Left colon (tissue), 2 donors: ENCODE results near the gene F13B. TPM values are rescaled to one million over a fixed set of nuclear protein-coding genes. Genes with fewer than 3 reads are reported as not detected.
"Not testable (repeated sequence)": the region's sequence is repeated elsewhere in the genome, so short reads cannot be mapped to it uniquely, and the experiment has no call there.

Experiments used
- ATAC-seq: fragments of 200-7000 bp; cut with Tn5 transposase; one replicate; pipeline ENCODE4 v1.9.1; 2020; ENCODE audit warnings: mild to moderate bottlenecking, moderate library complexity
- DNase-seq, 2 donors: peaks; one replicate each; pipeline ENCODE4 v3.0.0-alpha.2; 2020
- intact Hi-C, 2 donors: fragments of 100-400 bp; cut with DNase I in 1 of 2; cut with micrococcal nuclease in 1 of 2; formaldehyde crosslinking; loops; one replicate each; pipeline versions ENCODE4 v1.11.2 to v1.14.0; 2022; cut with DNase I, micrococcal nuclease
- total RNA-seq, 2 donors: library from RNA; stranded (reverse); fragmentation: NEBNext Ultra II Directional; extraction: Animal tissue kit (Norgen Biotek cat#: 25700); gene quantifications; one replicate each; pipeline ENCODE4 v1.2.1, GENCODE V29; 2021
- donor health status: DM: no; HTN: no; CAD: no.
- donor health status: DM: yes; HTN: yes; CAD: no.

F13B gene
- total RNA-seq, 2 donors from 2014 or later = not detected

GRCh38 chr1:197062692-197063091 lies 4.4 kb downstream of the F13B start:
- intact Hi-C loops = no loop called here
- ATAC-seq (no peak), DNase-seq (no peak)

GRCh38 chr1:197049100-197049499 lies 18.0 kb downstream of the F13B start:
- DNase-seq (no peak), ATAC-seq (no peak)
- intact Hi-C loops = no loop called here

- intact Hi-C loops = no loop called here
- no peak for ATAC-seq
- no peak for DNase-seq
Observed at GRCh38 chr1:197042676-197043341, 24.3 kb downstream of the F13B start.

GRCh38 chr1:197041486-197042353 lies 25.3 kb downstream of the F13B start:
- intact Hi-C loops = no loop called here
- ATAC-seq (no peak), DNase-seq (no peak)

- ATAC-seq (no peak), DNase-seq (no peak)
- intact Hi-C loops = no loop called here
Observed at GRCh38 chr1:197036861-197037260, 30.2 kb downstream of the F13B start.

- DNase-seq, ATAC-seq, intact Hi-C loops: not testable (repeated sequence)
Observed at GRCh38 chr1:197034631-197035339, 32.3 kb downstream of the F13B start.

GRCh38 chr1:197029749-197030148 lies 37.3 kb downstream of the F13B start:
- intact Hi-C loops = no loop called here
- DNase-seq (no peak), ATAC-seq (no peak)

GRCh38 chr1:197027359-197027758 lies 39.7 kb downstream of the F13B start:
- ATAC-seq (no peak), DNase-seq (no peak)
- intact Hi-C loops = no loop called here

- no peak for ATAC-seq
- no peak for DNase-seq
- intact Hi-C loops = no loop called here
Observed at GRCh38 chr1:197024460-197024859, 42.6 kb downstream of the F13B start.

GRCh38 chr1:197021716-197022115 lies 45.3 kb downstream of the F13B start:
- ATAC-seq (no peak), DNase-seq (no peak)
- intact Hi-C loops = no loop called here

GRCh38 chr1:197017558-197018146 lies 49.4 kb downstream of the F13B start:
- no peak for ATAC-seq
- no peak for DNase-seq

GRCh38 chr1:197016751-197017150 lies 50.3 kb downstream of the F13B start:
- ATAC-seq (no peak), DNase-seq (no peak)
- intact Hi-C loops = no loop called here

More at GRCh38 chr1:197017558-197018146, 49.4 kb downstream of the F13B start:
- intact Hi-C loops = no loop called here

GRCh38 chr1:197013234-197013633 lies 53.8 kb downstream of the F13B start:
- DNase-seq = no peak
- ATAC-seq = no peak
- intact Hi-C loops = no loop called here

- DNase-seq = no peak
- no peak for ATAC-seq
- intact Hi-C loops = no loop called here
Observed at GRCh38 chr1:197011614-197012013, 55.4 kb downstream of the F13B start.

GRCh38 chr1:197008861-197009260 lies 58.2 kb downstream of the F13B start:
- intact Hi-C loops = no loop called here
- DNase-seq = no peak
- ATAC-seq = no peak

- no peak for DNase-seq
- intact Hi-C loops = no loop called here
- no peak for ATAC-seq
Observed at GRCh38 chr1:197003132-197003531, 63.9 kb downstream of the F13B start.

- ATAC-seq (no peak), DNase-seq (no peak)
- intact Hi-C loops = no loop called here
Observed at GRCh38 chr1:197001828-197002227, 65.2 kb downstream of the F13B start.

- ATAC-seq = no peak
- intact Hi-C loops = no loop called here
- DNase-seq = no peak
Observed at GRCh38 chr1:196997423-196997822, 69.6 kb downstream of the F13B start.

GRCh38 chr1:196993916-196994315 lies 73.1 kb downstream of the F13B start:
- no peak for DNase-seq
- intact Hi-C loops = no loop called here
- no peak for ATAC-seq
